ENCODE results near the gene SLMAP. TPM values are rescaled to one million over a fixed set of nuclear protein-coding genes. Genes with fewer than 3 reads are reported as not detected.

The SLMAP gene
- total RNA-seq, 1 experiment from 2014 or later, result 49.2 TPM

- H3K4me3 ChIP-seq (ENCODE audit: low read depth in 2 of 2, low read length in 2 of 2), result no peak overlapping the region
These were observed 144.7 kb downstream of the SLMAP start for GRCh38 chr3:57900786-57901185.

GRCh38 chr3:57903124-57903890 is 147.2 kb downstream of the SLMAP start:
- ATAC-seq (no peak), DNase-seq (ENCODE audit: low read depth, low spot score) (no peak)
- no TSS peak for BruUV-seq (replicated peaks)
- CTCF ChIA-PET, result no interaction called here
- H3K27me3 ChIP-seq (ENCODE audit: control insufficient read depth, insufficient read depth, low read length), result no peaks in the 10 kb centered on the region
- no peaks in the 10 kb centered on the region; the same call in 1 of the 2 replicates for H3K36me3 ChIP-seq (ENCODE audit: control insufficient read depth, insufficient read depth, low read length)
- H3K4me1 ChIP-seq (ENCODE audit: control insufficient read depth, insufficient read depth, low read length), result no peaks in the 10 kb centered on the region
- H3K27ac ChIP-seq (ENCODE audit: low read length), result no peak overlapping the region
- H3K9me3 ChIP-seq (ENCODE audit: control insufficient read depth, insufficient read depth, low read depth, low read length), result no peaks in the 10 kb centered on the region
- no peak for TF ChIP-seq POLR2AphosphoS5 (IDR thresholded peaks at IDR 0.05; ENCODE audit: low read depth, low read length)
- TF ChIP-seq REST (IDR thresholded peaks at IDR 0.05; ENCODE audit: insufficient read depth in 1 of 2, low read depth in 2 of 2, low read length in 1 of 2), result no peak
- TF ChIP-seq CTCF (IDR thresholded peaks at IDR 0.05), result no peak
- no peak for TF ChIP-seq SIN3A (IDR thresholded peaks at IDR 0.05; ENCODE audit: borderline replicate concordance, insufficient read depth, low read depth, low read length)
- TF ChIP-seq TCF7L2 (IDR thresholded peaks at IDR 0.05; ENCODE audit: low read depth, low read length), result no peak
- H3K4me3 ChIP-seq (ENCODE audit: low read depth in 2 of 2, low read length in 2 of 2), result no peak overlapping the region
- POLR2A ChIA-PET, result no interaction called here
- intact Hi-C loops (cut with micrococcal nuclease; ENCODE audit: unreplicated experiment), result no loop called here
- in situ Hi-C loops (cut with HindIII; ENCODE audit: low pct_unique_long_range_greater_than_20kb, low sequenced_read_pairs), result no loop called here

More at GRCh38 chr3:57900786-57901185, 144.7 kb downstream of the SLMAP start:
- TF ChIP-seq SIN3A (IDR thresholded peaks at IDR 0.05; ENCODE audit: borderline replicate concordance, insufficient read depth, low read depth, low read length), result no peak
- TF ChIP-seq REST (IDR thresholded peaks at IDR 0.05; ENCODE audit: insufficient read depth in 1 of 2, low read depth in 2 of 2, low read length in 1 of 2), result no peak
- no peak for TF ChIP-seq TCF7L2 (IDR thresholded peaks at IDR 0.05; ENCODE audit: low read depth, low read length)
- no peak for TF ChIP-seq CTCF (IDR thresholded peaks at IDR 0.05)
- no peak for TF ChIP-seq POLR2AphosphoS5 (IDR thresholded peaks at IDR 0.05; ENCODE audit: low read depth, low read length)
- no peaks in the 10 kb centered on the region for H3K27me3 ChIP-seq (ENCODE audit: control insufficient read depth, insufficient read depth, low read length)
- POLR2A ChIA-PET, result no interaction called here
- H3K36me3 ChIP-seq (ENCODE audit: control insufficient read depth, insufficient read depth, low read length), result no peaks in the 10 kb centered on the region
- in situ Hi-C loops (cut with HindIII; ENCODE audit: low pct_unique_long_range_greater_than_20kb, low sequenced_read_pairs) (no loop called here), intact Hi-C loops (cut with micrococcal nuclease; ENCODE audit: unreplicated experiment) (no loop called here)
- DNase-seq (ENCODE audit: low read depth, low spot score) (no peak), ATAC-seq (no peak)
- no TSS peak for BruUV-seq (replicated peaks)
- no peaks in the 10 kb centered on the region for H3K9me3 ChIP-seq (ENCODE audit: control insufficient read depth, insufficient read depth, low read depth, low read length)
- H3K27ac ChIP-seq (ENCODE audit: low read length), result no peak overlapping the region
- CTCF ChIA-PET, result no interaction called here
- no peaks in the 10 kb centered on the region for H3K4me1 ChIP-seq (ENCODE audit: control insufficient read depth, insufficient read depth, low read length)
